H9 (cell line): ENCODE measurements around the gene LMNTD2. TPM values are rescaled to one million over a fixed set of nuclear protein-coding genes. Genes with fewer than 3 reads are reported as not detected.
"Not testable (repeated sequence)": the region's sequence is repeated elsewhere in the genome, so short reads cannot be mapped to it uniquely, and the experiment has no call there.

Source experiments
- DNase-seq: peaks from one replicate; pipeline ENCODE4 v3.0.0-alpha.2; 2017
- H2AFZ ChIP-seq: one replicate; pipeline ENCODE4 v1.6.1; 2013; ENCODE audit warnings: mild to moderate bottlenecking, low read length, control low read depth, moderate library complexity
- H2AK5ac ChIP-seq: 2 replicates; pipeline ENCODE4 v1.6.1; 2013; ENCODE audit warnings: low read length, control low read depth, mixed read lengths; ENCODE audit not compliant: insufficient read length
- H2BK120ac ChIP-seq: one replicate; pipeline ENCODE4 v1.6.1; 2013; ENCODE audit warnings: low read depth, mild to moderate bottlenecking, low read length, control low read depth, inconsistent platforms; ENCODE audit not compliant: poor library complexity, severe bottlenecking
- H2BK12ac ChIP-seq: 2 replicates; pipeline ENCODE4 v1.6.1; 2013; ENCODE audit warnings: low read length, control low read depth, mixed read lengths, low read depth; ENCODE audit not compliant: insufficient read length
- H2BK15ac ChIP-seq: 2 replicates; pipeline ENCODE4 v1.6.1; 2013; ENCODE audit warnings: low read depth, low read length, control low read depth
- H2BK20ac ChIP-seq: one replicate; pipeline ENCODE4 v1.6.1; 2013; ENCODE audit warnings: low read depth, mild to moderate bottlenecking, low read length, control low read depth, inconsistent platforms; ENCODE audit not compliant: poor library complexity, severe bottlenecking
- H2BK5ac ChIP-seq: 2 replicates; pipeline ENCODE4 v1.6.1; 2013; ENCODE audit warnings: low read length, control low read depth, mixed read lengths; ENCODE audit not compliant: insufficient read length
- H3K14ac ChIP-seq: 2 replicates; pipeline ENCODE4 v1.6.1; 2013; ENCODE audit warnings: low read length, control low read depth; ENCODE audit not compliant: insufficient read depth
- H3K18ac ChIP-seq: 2 replicates; pipeline ENCODE4 v1.6.1; 2013; ENCODE audit warnings: low read depth, mild to moderate bottlenecking, mixed read lengths, low read length, control low read depth; ENCODE audit not compliant: insufficient read length
- H3K23ac ChIP-seq: 2 replicates; pipeline ENCODE4 v1.6.1; 2013; ENCODE audit warnings: low read length, control low read depth, mixed read lengths, low read depth; ENCODE audit not compliant: insufficient read length
- H3K23me2 ChIP-seq: 2 replicates; pipeline ENCODE4 v1.6.1; 2013; ENCODE audit warnings: low read depth, mild to moderate bottlenecking, mixed read lengths, low read length, control low read depth; ENCODE audit not compliant: insufficient read length, poor library complexity, severe bottlenecking
- H3K27ac ChIP-seq: 2 replicates; pipeline ENCODE4 v1.5.1; 2013; ENCODE audit warnings: low read length, control low read depth, mixed read lengths, low read depth; ENCODE audit not compliant: insufficient read length
- H3K27me3 ChIP-seq: 2 replicates; pipeline ENCODE4 v1.6.1; 2013; ENCODE audit warnings: low read length, control low read depth, inconsistent platforms; ENCODE audit not compliant: insufficient read depth
- H3K4ac ChIP-seq: 2 replicates; pipeline ENCODE4 v1.6.1; 2013; ENCODE audit warnings: low read depth, mild to moderate bottlenecking, control low read depth, inconsistent platforms, low read length, moderate library complexity
- H3K4me1 ChIP-seq: 2 replicates; pipeline ENCODE4 v1.6.1; 2013; ENCODE audit warnings: low read length, control low read depth, inconsistent platforms; ENCODE audit not compliant: insufficient read depth
- H3K4me2 ChIP-seq: 2 replicates; pipeline ENCODE4 v1.6.1; 2013; ENCODE audit warnings: low read length, control low read depth, mixed read lengths; ENCODE audit not compliant: insufficient read length, insufficient read depth
- H3K56ac ChIP-seq: 2 replicates; pipeline ENCODE4 v1.6.1; 2013; ENCODE audit warnings: low read depth, mild to moderate bottlenecking, mixed read lengths, low read length, control low read depth; ENCODE audit not compliant: insufficient read length
- H3K79me1 ChIP-seq: 2 replicates; pipeline ENCODE4 v1.6.1; 2013; ENCODE audit warnings: low read depth, mild to moderate bottlenecking, moderate library complexity, low read length, control low read depth, inconsistent platforms; ENCODE audit not compliant: insufficient read depth, poor library complexity, severe bottlenecking
- H3K79me2 ChIP-seq: 2 replicates; pipeline ENCODE4 v1.6.1; 2013; ENCODE audit warnings: low read length, control low read depth, inconsistent platforms; ENCODE audit not compliant: insufficient read depth
- H3K9ac ChIP-seq: 2 replicates; pipeline ENCODE4 v1.6.1; 2013; ENCODE audit warnings: low read length, control low read depth, mixed read lengths; ENCODE audit not compliant: insufficient read length; ENCODE audit errors: extremely low read depth
- H3K9me3 ChIP-seq: one replicate; pipeline ENCODE4 v1.6.1; 2013; ENCODE audit warnings: low read depth, low read length, inconsistent platforms; ENCODE audit not compliant: control insufficient read depth
- H3T11ph ChIP-seq: one replicate; pipeline ENCODE4 v1.6.1; 2013; ENCODE audit warnings: mild to moderate bottlenecking, low read length, control low read depth, inconsistent platforms
- H4K20me1 ChIP-seq: one replicate; pipeline ENCODE4 v1.6.1; 2013; ENCODE audit not compliant: control insufficient read depth, insufficient read length, insufficient read depth
- H4K5ac ChIP-seq: 2 replicates; pipeline ENCODE4 v1.6.1; 2013; ENCODE audit warnings: low read depth, mild to moderate bottlenecking, mixed read lengths, low read length, control low read depth; ENCODE audit not compliant: insufficient read length
- H4K8ac ChIP-seq: replicated peaks from 2 replicates; pipeline ENCODE4 v1.6.1; 2013; ENCODE audit warnings: low read length, control low read depth, mixed read lengths, low read depth; ENCODE audit not compliant: insufficient read length
- H4K91ac ChIP-seq: 2 replicates; pipeline ENCODE4 v1.6.1; 2013; ENCODE audit warnings: low read depth, mild to moderate bottlenecking, moderate library complexity, mixed read lengths, low read length, control low read depth; ENCODE audit not compliant: insufficient read length
- H3K27ac Mint-ChIP-seq, 3 experiments: 2 replicates in 2 of 3; 3 replicates in 1 of 3; pipeline ENCODE4 v1.8.0; 2020 to 2021; ENCODE audit warnings: mixed read lengths in 3 of 3, mild to moderate bottlenecking in 1 of 3, moderate library complexity in 1 of 3
- H3K27me3 Mint-ChIP-seq: 2 replicates; pipeline ENCODE4 v1.8.0; 2021; ENCODE audit warnings: low read depth, mild to moderate bottlenecking, moderate library complexity, mixed read lengths
- H3K36me3 Mint-ChIP-seq, 3 experiments: 2 replicates in 2 of 3; 3 replicates in 1 of 3; pipeline ENCODE4 v1.8.0; 2020 to 2021; ENCODE audit warnings: low read depth in 3 of 3, mixed read lengths in 3 of 3; ENCODE audit not compliant: insufficient read depth in 1 of 3
- H3K4me1 Mint-ChIP-seq, 2 experiments: 2 replicates each; pipeline ENCODE4 v1.8.0; 2020; ENCODE audit warnings: mixed read lengths in 2 of 2
- H3K4me3 Mint-ChIP-seq, 2 experiments: 2 replicates in 1 of 2; 3 replicates in 1 of 2; pipeline ENCODE4 v1.8.0; 2020 to 2021; ENCODE audit warnings: mild to moderate bottlenecking in 2 of 2, mixed read lengths in 2 of 2, moderate library complexity in 1 of 2
- H3K9me3 Mint-ChIP-seq, 2 experiments: 2 replicates in 1 of 2; 3 replicates in 1 of 2; pipeline ENCODE4 v1.8.0; 2020; ENCODE audit warnings: mild to moderate bottlenecking in 2 of 2, mixed read lengths in 2 of 2, moderate library complexity in 1 of 2
- CTCF ChIP-seq: fragments of 200-600 bp; sonication (generic); conservative IDR thresholded peaks from 3 replicates; pipeline ENCODE4 v1.8.0; 2021; ENCODE audit warnings: antibody characterized with exemption, mild to moderate bottlenecking
- WGBS: extraction: QIAGEN DNeasy Blood & Tissue Kit; methylation state at CpG from one replicate; pipeline ENCODE4 v1.1.7; 2013; ENCODE audit warnings: missing lambda C conversion rate, low lambda C conversion rate, mixed read lengths; ENCODE audit not compliant: insufficient read length; ENCODE audit errors: extremely low coverage; 5-methylcytosine and 5-hydroxymethylcytosine counted together
- total RNA-seq: library from RNA; stranded (reverse); gene quantifications from 2 replicates; pipeline ENCODE4 v1.2.1, GENCODE V29; 2021

LMNTD2 gene
- total RNA-seq, 1 experiment from 2014 or later: 4.7 TPM

- H4K20me1 ChIP-seq: no peaks in the 10 kb centered on the region
- H3K4me2 ChIP-seq: peak overlapping the region; percentile 70
- H3K14ac ChIP-seq: no peak overlapping the region
- H3K23ac ChIP-seq: no peak overlapping the region
- 0 out of 5 replicates have a peak, but pooled peaks cover 0 to 2% of the 10 kb centered on the region in 2 experiments for H3K9me3 Mint-ChIP-seq
- H3T11ph ChIP-seq: no peak overlapping the region
- H2BK12ac ChIP-seq: no peak overlapping the region
- peaks cover 15% of the 10 kb centered on the region for H3K27me3 Mint-ChIP-seq
- H3K27ac ChIP-seq: no peak overlapping the region
- H4K5ac ChIP-seq: no peak overlapping the region
- no peak overlapping the region for H2AK5ac ChIP-seq
- peaks cover 10% of the 10 kb centered on the region for H3K79me1 ChIP-seq
- DNase-seq: no peak
- no peak overlapping the region for H4K91ac ChIP-seq
- no peak overlapping the region for H4K8ac ChIP-seq
- H3K27me3 ChIP-seq: no peaks in the 10 kb centered on the region; the same call in 1 of the 2 replicates
- no peak overlapping the region for H3K4ac ChIP-seq
- no peak overlapping the region for H2BK20ac ChIP-seq
- H2BK5ac ChIP-seq: no peak overlapping the region
- H3K23me2 ChIP-seq: peaks cover 16% of the 10 kb centered on the region
- H3K56ac ChIP-seq: no peak overlapping the region
- H3K27ac Mint-ChIP-seq: peak overlapping the region in 1 of 3 experiments; percentile 57; a peak in 1 of 7 replicates
- H3K4me1 Mint-ChIP-seq: peaks cover 34 to 39% of the 10 kb centered on the region in 2 experiments
- no peak overlapping the region for H2BK120ac ChIP-seq
- peaks cover 30% of the 10 kb centered on the region; the same call in 1 of the 2 replicates for H3K79me2 ChIP-seq
- H3K36me3 Mint-ChIP-seq: peaks cover 0 to 9% (median 3%) of the 10 kb centered on the region in 3 experiments; a peak in 5 of 7 replicates
- no peak overlapping the region for H3K9ac ChIP-seq
- no peaks in the 10 kb centered on the region for H3K4me1 ChIP-seq
- no CpG with 5 or more reads among the region's 25 CpGs for WGBS
- H3K9me3 ChIP-seq: no peaks in the 10 kb centered on the region
- H3K4me3 Mint-ChIP-seq: peak overlapping the region; percentile 79 to 92
- no peak overlapping the region for H2BK15ac ChIP-seq
- H2AFZ ChIP-seq: no peak overlapping the region
- TF ChIP-seq CTCF: no peak
- no peak overlapping the region for H3K18ac ChIP-seq
Observed at GRCh38 chr11:574632-575312, 14.2 kb upstream of the LMNTD2 start.

- H3K14ac ChIP-seq, H4K8ac ChIP-seq, H3K9me3 ChIP-seq, H2BK120ac ChIP-seq, H3K27ac ChIP-seq, H3K4ac ChIP-seq, H2BK5ac ChIP-seq, H3K56ac ChIP-seq, H2AK5ac ChIP-seq, H3T11ph ChIP-seq, H2AFZ ChIP-seq, H3K18ac ChIP-seq, H3K27me3 ChIP-seq, H4K91ac ChIP-seq, H3K4me1 ChIP-seq, H3K9me3 Mint-ChIP-seq, H4K5ac ChIP-seq, H2BK12ac ChIP-seq, DNase-seq, H2BK20ac ChIP-seq, H3K9ac ChIP-seq, H4K20me1 ChIP-seq, H3K23ac ChIP-seq, H2BK15ac ChIP-seq, H3K36me3 Mint-ChIP-seq, H3K27ac Mint-ChIP-seq, H3K4me2 ChIP-seq: not testable (repeated sequence)
- peaks cover 15% of the 10 kb centered on the region for H3K27me3 Mint-ChIP-seq
- Histone ChIP-seq H3K23me2 (peaks cover 16% of the 10 kb centered on the region), H3K79me1 (peaks cover 10% of the 10 kb centered on the region), H3K79me2 (peaks cover 23% of the 10 kb centered on the region; the same call in 1 of the 2 replicates)
- no CpG with 5 or more reads among the region's 14 CpGs for WGBS
- H3K4me3 Mint-ChIP-seq: peak overlapping the region; percentile 79 to 92
- peaks cover 32 to 42% of the 10 kb centered on the region in 2 experiments for H3K4me1 Mint-ChIP-seq
Observed at GRCh38 chr11:574031-574570, 13.6 kb upstream of the LMNTD2 start.
